ENCODE results near the gene TBC1D23.

DNA sequence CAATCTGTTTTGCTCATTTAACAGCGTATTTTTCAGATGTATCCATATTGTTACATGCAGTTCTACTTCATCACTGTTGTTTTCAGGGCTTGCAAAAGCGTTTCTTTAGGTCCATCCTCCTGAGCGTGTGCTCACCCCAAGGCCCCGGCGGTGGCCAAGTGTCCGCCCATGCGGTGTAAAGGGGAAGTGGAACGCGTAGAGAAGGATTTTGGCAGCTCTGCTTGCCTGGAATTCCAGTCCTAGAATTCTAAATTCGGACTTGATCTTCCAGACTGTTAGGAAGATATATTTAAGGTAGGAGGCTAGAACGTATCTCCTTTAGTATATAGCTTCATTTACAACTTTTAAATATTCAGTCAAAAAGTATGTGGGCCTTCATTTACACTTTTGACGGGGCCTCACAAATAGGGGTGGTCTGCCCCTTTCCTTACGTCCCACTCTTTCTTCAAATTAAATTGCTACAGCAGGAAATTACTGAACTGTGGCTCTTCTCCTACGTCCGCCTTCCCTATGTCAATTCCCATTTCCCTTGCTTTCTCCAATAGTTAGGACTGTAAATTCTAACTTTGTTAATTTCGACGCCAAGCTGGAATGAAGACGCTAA lies 609 bp upstream of the TBC1D23 start:
- TF ChIP-seq, protein P1, sequence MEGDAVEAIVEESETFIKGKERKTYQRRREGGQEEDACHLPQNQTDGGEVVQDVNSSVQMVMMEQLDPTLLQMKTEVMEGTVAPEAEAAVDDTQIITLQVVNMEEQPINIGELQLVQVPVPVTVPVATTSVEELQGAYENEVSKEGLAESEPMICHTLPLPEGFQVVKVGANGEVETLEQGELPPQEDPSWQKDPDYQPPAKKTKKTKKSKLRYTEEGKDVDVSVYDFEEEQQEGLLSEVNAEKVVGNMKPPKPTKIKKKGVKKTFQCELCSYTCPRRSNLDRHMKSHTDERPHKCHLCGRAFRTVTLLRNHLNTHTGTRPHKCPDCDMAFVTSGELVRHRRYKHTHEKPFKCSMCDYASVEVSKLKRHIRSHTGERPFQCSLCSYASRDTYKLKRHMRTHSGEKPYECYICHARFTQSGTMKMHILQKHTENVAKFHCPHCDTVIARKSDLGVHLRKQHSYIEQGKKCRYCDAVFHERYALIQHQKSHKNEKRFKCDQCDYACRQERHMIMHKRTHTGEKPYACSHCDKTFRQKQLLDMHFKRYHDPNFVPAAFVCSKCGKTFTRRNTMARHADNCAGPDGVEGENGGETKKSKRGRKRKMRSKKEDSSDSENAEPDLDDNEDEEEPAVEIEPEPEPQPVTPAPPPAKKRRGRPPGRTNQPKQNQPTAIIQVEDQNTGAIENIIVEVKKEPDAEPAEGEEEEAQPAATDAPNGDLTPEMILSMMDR (IDR thresholded peaks at IDR 0.05) = peak in 4 of 6 experiments; percentile 10 to 47 (median 26)
- no peak for TF ChIP-seq POLR2A (IDR thresholded peaks at IDR 0.05)
